ENCODE measurements around the gene EFTUD2.

Gene EFTUD2

GRCh38 chr17:44928136-44928535 lies 28.9 kb upstream of the EFTUD2 start:
- Histone ChIP-seq H3K27ac (ENCODE audit: low read depth, low read length) (no peak overlapping the region), H2BK5ac (ENCODE audit: low read depth, low read length, poor library complexity) (no peak overlapping the region), H3K4ac (ENCODE audit: low read depth, low read length) (no peak overlapping the region), H4K12ac (ENCODE audit: low read depth, low read length) (no peak overlapping the region), H2BK12ac (ENCODE audit: low read length) (no peak overlapping the region), H3K18ac (ENCODE audit: low read length) (no peak overlapping the region), H3K36me3 (ENCODE audit: control insufficient read depth in 1 of 2, insufficient read depth in 2 of 2, low read length in 2 of 2) (peaks cover 60 to 64% of the 10 kb centered on the region in 2 experiments), H3K4me3 (ENCODE audit: low read depth, low read length) (no peak overlapping the region), H2AK5ac (ENCODE audit: low read length) (no peak overlapping the region), H3K79me2 (ENCODE audit: control insufficient read depth, insufficient read depth, low read length, poor library complexity) (no peaks in the 10 kb centered on the region), H3K9ac (ENCODE audit: low read length) (no peak overlapping the region), H4K8ac (ENCODE audit: low read depth, low read length) (no peak overlapping the region), H4K91ac (ENCODE audit: low read depth, low read length) (no peak overlapping the region), H3K9me3 (ENCODE audit: insufficient read depth, low read depth, low read length) (no peaks in the 10 kb centered on the region), H3K4me2 (ENCODE audit: low read length) (no peak overlapping the region), H3K79me1 (ENCODE audit: low read length) (no peaks in the 10 kb centered on the region), H2BK120ac (ENCODE audit: insufficient read depth, low read length, poor library complexity) (no peak overlapping the region), H3K23ac (ENCODE audit: low read length) (no peak overlapping the region), H2AFZ (ENCODE audit: insufficient read depth, low read length, poor library complexity) (no peak overlapping the region), H3K27me3 (ENCODE audit: insufficient read depth, low read length) (no peaks in the 10 kb centered on the region), H3K4me1 (ENCODE audit: control insufficient read depth in 1 of 2, insufficient read depth in 2 of 2, low read length in 2 of 2) (no peaks in the 10 kb centered on the region), H3K14ac (ENCODE audit: low read length) (no peak overlapping the region)
- DNase-seq, result no peak
- no CpG with 5 or more reads among the region's 15 CpGs for WGBS (ENCODE audit: extremely low coverage, insufficient coverage, insufficient read length)

DNA sequence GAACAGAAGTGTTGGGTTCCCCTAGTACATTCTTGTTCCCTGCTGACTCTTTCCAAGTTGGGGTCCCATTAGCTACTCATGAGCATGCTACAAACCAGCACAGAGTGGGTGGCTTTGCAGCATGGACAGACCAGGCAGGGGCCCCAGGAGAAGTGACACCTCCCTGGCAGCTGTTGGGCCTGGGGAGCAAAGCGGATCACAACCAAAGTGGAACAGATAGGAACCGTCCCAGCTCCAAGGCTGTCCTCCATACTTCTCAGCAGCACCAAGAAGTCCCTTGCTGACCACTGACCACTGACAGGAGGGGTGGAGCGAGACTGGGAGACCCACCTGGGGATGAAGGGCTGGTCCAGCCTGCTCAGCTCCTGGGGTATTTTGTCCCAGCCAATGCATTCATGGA lies 28.5 kb upstream of the EFTUD2 start:
- no peak overlapping the region for H2BK5ac ChIP-seq (ENCODE audit: low read depth, low read length, poor library complexity)
- no peak overlapping the region for H3K14ac ChIP-seq (ENCODE audit: low read length)
- no peak overlapping the region for H3K4me2 ChIP-seq (ENCODE audit: low read length)
- H3K4me3 ChIP-seq (ENCODE audit: low read depth, low read length), result no peak overlapping the region
- H2AK5ac ChIP-seq (ENCODE audit: low read length), result no peak overlapping the region
- H3K27ac ChIP-seq (ENCODE audit: low read depth, low read length), result no peak overlapping the region
- no peak overlapping the region for H4K8ac ChIP-seq (ENCODE audit: low read depth, low read length)
- H3K27me3 ChIP-seq (ENCODE audit: insufficient read depth, low read length), result no peaks in the 10 kb centered on the region
- H4K91ac ChIP-seq (ENCODE audit: low read depth, low read length), result no peak overlapping the region
- H3K9me3 ChIP-seq (ENCODE audit: insufficient read depth, low read depth, low read length), result no peaks in the 10 kb centered on the region
- H3K36me3 ChIP-seq (ENCODE audit: control insufficient read depth in 1 of 2, insufficient read depth in 2 of 2, low read length in 2 of 2), result peaks cover 56 to 60% of the 10 kb centered on the region in 2 experiments
- no peak overlapping the region for H3K18ac ChIP-seq (ENCODE audit: low read length)
- no peak overlapping the region for H3K9ac ChIP-seq (ENCODE audit: low read length)
- H3K79me2 ChIP-seq (ENCODE audit: control insufficient read depth, insufficient read depth, low read length, poor library complexity), result no peaks in the 10 kb centered on the region
- no peaks in the 10 kb centered on the region for H3K4me1 ChIP-seq (ENCODE audit: control insufficient read depth in 1 of 2, insufficient read depth in 2 of 2, low read length in 2 of 2)
- no peak overlapping the region for H4K12ac ChIP-seq (ENCODE audit: low read depth, low read length)
- H3K23ac ChIP-seq (ENCODE audit: low read length), result no peak overlapping the region
- DNase-seq, result no peak
- H2BK12ac ChIP-seq (ENCODE audit: low read length), result no peak overlapping the region
- H3K4ac ChIP-seq (ENCODE audit: low read depth, low read length), result no peak overlapping the region
- WGBS (ENCODE audit: extremely low coverage, insufficient coverage, insufficient read length), result no CpG with 5 or more reads among the region's 3 CpGs
- H3K79me1 ChIP-seq (ENCODE audit: low read length), result no peaks in the 10 kb centered on the region
- no peak overlapping the region for H2AFZ ChIP-seq (ENCODE audit: insufficient read depth, low read length, poor library complexity)
- H2BK120ac ChIP-seq (ENCODE audit: insufficient read depth, low read length, poor library complexity), result no peak overlapping the region

DNA sequence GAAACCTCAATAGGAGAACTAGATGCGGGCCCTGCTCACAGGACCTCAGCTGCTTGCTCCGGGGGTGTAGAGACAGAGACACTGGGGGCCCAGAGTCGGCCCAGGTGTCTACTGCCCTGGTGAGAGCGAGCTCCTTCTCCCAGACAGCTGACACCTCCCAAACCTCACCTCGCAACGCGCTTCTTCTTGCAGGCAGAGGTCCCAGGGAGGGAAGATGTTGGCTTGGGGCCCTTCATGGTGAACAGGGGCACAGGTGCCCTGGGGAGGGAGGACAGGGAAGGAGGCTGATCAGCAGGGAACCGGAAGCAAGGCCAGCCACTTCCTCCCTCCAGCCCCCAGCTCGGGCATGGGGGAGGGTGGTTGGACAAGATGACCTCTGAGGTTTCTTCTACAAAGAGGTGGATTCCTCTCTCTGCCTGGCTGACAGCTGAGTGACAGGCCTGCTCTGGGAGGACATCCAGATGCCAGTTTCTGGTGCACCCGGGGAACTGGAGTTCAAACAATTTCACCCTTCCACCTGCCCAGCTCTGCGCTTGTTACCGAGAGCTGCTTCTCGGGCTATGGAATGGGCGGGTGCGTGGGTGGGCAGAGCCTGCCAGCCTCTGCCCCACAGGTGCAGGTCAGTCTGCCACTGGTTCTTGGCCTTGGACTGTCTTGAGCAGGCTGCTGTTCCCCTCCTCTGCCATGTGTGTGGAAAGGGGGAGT lies 27.7 kb upstream of the EFTUD2 start:
- no peak for DNase-seq
- Histone ChIP-seq H3K4ac (ENCODE audit: low read depth, low read length) (no peak overlapping the region), H3K9ac (ENCODE audit: low read length) (no peak overlapping the region), H4K12ac (ENCODE audit: low read depth, low read length) (no peak overlapping the region), H2BK120ac (ENCODE audit: insufficient read depth, low read length, poor library complexity) (no peak overlapping the region), H2BK5ac (ENCODE audit: low read depth, low read length, poor library complexity) (no peak overlapping the region), H3K14ac (ENCODE audit: low read length) (no peak overlapping the region), H2AFZ (ENCODE audit: insufficient read depth, low read length, poor library complexity) (no peak overlapping the region), H3K9me3 (ENCODE audit: insufficient read depth, low read depth, low read length) (no peaks in the 10 kb centered on the region), H2AK5ac (ENCODE audit: low read length) (no peak overlapping the region), H3K23ac (ENCODE audit: low read length) (no peak overlapping the region), H4K91ac (ENCODE audit: low read depth, low read length) (no peak overlapping the region), H3K18ac (ENCODE audit: low read length) (no peak overlapping the region), H3K27me3 (ENCODE audit: insufficient read depth, low read length) (no peaks in the 10 kb centered on the region), H4K8ac (ENCODE audit: low read depth, low read length) (no peak overlapping the region), H3K27ac (ENCODE audit: low read depth, low read length) (no peak overlapping the region), H3K79me2 (ENCODE audit: control insufficient read depth, insufficient read depth, low read length, poor library complexity) (no peaks in the 10 kb centered on the region), H3K79me1 (ENCODE audit: low read length) (no peaks in the 10 kb centered on the region), H2BK12ac (ENCODE audit: low read length) (no peak overlapping the region), H3K4me3 (ENCODE audit: low read depth, low read length) (no peak overlapping the region), H3K4me1 (ENCODE audit: control insufficient read depth in 1 of 2, insufficient read depth in 2 of 2, low read length in 2 of 2) (no peaks in the 10 kb centered on the region), H3K4me2 (ENCODE audit: low read length) (no peak overlapping the region), H3K36me3 (ENCODE audit: control insufficient read depth in 1 of 2, insufficient read depth in 2 of 2, low read length in 2 of 2) (peaks cover 49 to 52% of the 10 kb centered on the region in 2 experiments)
- no CpG with 5 or more reads among the region's 15 CpGs for WGBS (ENCODE audit: extremely low coverage, insufficient coverage, insufficient read length)

DNA sequence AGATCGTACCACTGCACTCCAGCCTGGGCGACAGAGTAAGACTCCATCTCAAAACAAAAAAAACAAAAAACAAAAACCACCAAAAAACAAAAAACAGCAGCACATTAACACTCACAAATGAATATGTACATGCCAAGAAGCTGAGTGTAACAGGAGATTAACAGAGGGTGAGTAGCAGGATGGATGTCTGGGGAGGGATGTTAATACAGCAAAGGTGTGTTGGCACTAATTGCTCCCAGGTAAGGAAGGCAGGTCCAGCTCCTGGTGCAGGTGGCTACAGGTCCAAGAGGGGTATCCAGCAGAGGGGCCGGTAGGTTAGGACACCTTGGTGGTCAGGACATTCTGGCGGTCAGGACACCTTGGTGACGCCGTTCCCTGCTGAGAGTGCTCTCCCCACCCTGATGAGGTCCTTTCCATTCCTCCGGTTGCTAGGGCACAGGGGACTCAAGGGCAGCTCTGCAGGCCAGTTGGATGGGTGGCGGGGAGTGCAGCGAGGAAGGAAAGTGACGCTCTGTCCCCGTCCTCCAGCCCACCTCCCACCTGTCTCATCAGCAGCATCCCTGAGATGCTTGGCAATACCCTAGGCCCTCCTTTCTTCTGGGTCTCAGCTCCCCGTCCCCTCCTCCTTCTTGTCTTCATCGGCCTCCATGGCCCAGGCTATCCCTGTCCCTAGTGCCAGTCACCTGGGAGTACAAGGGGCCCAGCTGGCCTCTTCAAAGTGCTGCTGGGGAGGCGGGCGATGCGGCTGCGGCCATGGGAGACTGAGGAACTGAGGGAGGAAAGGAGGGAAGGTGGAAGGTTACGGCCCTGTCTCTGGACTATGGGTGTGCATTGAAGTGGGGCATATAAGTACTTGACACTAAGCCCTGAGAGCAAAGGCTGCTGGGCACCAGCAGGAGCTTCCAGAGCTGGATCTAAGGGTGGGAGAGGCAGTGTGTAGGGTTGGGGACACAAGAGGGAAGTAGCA lies 26.8 kb upstream of the EFTUD2 start:
- H3K4ac ChIP-seq (ENCODE audit: low read depth, low read length), result no peak overlapping the region
- no peak overlapping the region for H4K91ac ChIP-seq (ENCODE audit: low read depth, low read length)
- no peak overlapping the region for H3K14ac ChIP-seq (ENCODE audit: low read length)
- H2BK5ac ChIP-seq (ENCODE audit: low read depth, low read length, poor library complexity), result no peak overlapping the region
- H3K4me2 ChIP-seq (ENCODE audit: low read length), result no peak overlapping the region
- DNase-seq, result no peak
- no peak overlapping the region for H4K12ac ChIP-seq (ENCODE audit: low read depth, low read length)
- no peak overlapping the region for H2AK5ac ChIP-seq (ENCODE audit: low read length)
- no peak overlapping the region for H3K4me3 ChIP-seq (ENCODE audit: low read depth, low read length)
- no peaks in the 10 kb centered on the region for H3K4me1 ChIP-seq (ENCODE audit: control insufficient read depth in 1 of 2, insufficient read depth in 2 of 2, low read length in 2 of 2)
- WGBS (ENCODE audit: extremely low coverage, insufficient coverage, insufficient read length), result no CpG with 5 or more reads among the region's 18 CpGs
- no peak overlapping the region for H3K18ac ChIP-seq (ENCODE audit: low read length)
- no peaks in the 10 kb centered on the region for H3K79me2 ChIP-seq (ENCODE audit: control insufficient read depth, insufficient read depth, low read length, poor library complexity)
- H3K9ac ChIP-seq (ENCODE audit: low read length), result no peak overlapping the region
- H3K27me3 ChIP-seq (ENCODE audit: insufficient read depth, low read length), result no peaks in the 10 kb centered on the region
- no peaks in the 10 kb centered on the region for H3K79me1 ChIP-seq (ENCODE audit: low read length)
- no peaks in the 10 kb centered on the region for H3K9me3 ChIP-seq (ENCODE audit: insufficient read depth, low read depth, low read length)
- H2BK120ac ChIP-seq (ENCODE audit: insufficient read depth, low read length, poor library complexity), result no peak overlapping the region
- H4K8ac ChIP-seq (ENCODE audit: low read depth, low read length), result no peak overlapping the region
- H2AFZ ChIP-seq (ENCODE audit: insufficient read depth, low read length, poor library complexity), result no peak overlapping the region
- peaks cover 42 to 43% of the 10 kb centered on the region in 2 experiments for H3K36me3 ChIP-seq (ENCODE audit: control insufficient read depth in 1 of 2, insufficient read depth in 2 of 2, low read length in 2 of 2)
- H3K27ac ChIP-seq (ENCODE audit: low read depth, low read length), result no peak overlapping the region
- H3K23ac ChIP-seq (ENCODE audit: low read length), result no peak overlapping the region
- H2BK12ac ChIP-seq (ENCODE audit: low read length), result no peak overlapping the region
